Posterior vena cava (tissue), 2 donors: ENCODE data around the gene FARSA. TPM values are rescaled to one million over a fixed set of nuclear protein-coding genes. Genes with fewer than 3 reads are reported as not detected.
"Not testable (repeated sequence)": the region's sequence is repeated elsewhere in the genome, so short reads cannot be mapped to it uniquely, and the experiment has no call there.

Experiments used
- DNase-seq: peaks from one replicate; pipeline ENCODE4 v3.0.0-alpha.2; 2020; ENCODE audit warnings: low spot score
- intact Hi-C, 2 donors: fragments of 100-400 bp; cut with DNase I; formaldehyde crosslinking; loops; one replicate each; pipeline versions ENCODE4 v1.14.1 to v1.14.2; 2022 to 2023
- total RNA-seq, 2 donors: library from RNA; stranded (reverse); fragmentation: NEBNext Ultra II Directional; extraction: Animal tissue kit (Norgen Biotek cat#: 25700); gene quantifications; one replicate each; pipeline ENCODE4 v1.2.1, GENCODE V29; 2021
- donor health status: DM: yes; HTN: yes; CAD: no.
- donor health status: DM: yes; HTN: yes; CAD: no.

FARSA gene
- total RNA-seq, 2 donors from 2014 or later = 30.8 to 31.1 TPM

DNA sequence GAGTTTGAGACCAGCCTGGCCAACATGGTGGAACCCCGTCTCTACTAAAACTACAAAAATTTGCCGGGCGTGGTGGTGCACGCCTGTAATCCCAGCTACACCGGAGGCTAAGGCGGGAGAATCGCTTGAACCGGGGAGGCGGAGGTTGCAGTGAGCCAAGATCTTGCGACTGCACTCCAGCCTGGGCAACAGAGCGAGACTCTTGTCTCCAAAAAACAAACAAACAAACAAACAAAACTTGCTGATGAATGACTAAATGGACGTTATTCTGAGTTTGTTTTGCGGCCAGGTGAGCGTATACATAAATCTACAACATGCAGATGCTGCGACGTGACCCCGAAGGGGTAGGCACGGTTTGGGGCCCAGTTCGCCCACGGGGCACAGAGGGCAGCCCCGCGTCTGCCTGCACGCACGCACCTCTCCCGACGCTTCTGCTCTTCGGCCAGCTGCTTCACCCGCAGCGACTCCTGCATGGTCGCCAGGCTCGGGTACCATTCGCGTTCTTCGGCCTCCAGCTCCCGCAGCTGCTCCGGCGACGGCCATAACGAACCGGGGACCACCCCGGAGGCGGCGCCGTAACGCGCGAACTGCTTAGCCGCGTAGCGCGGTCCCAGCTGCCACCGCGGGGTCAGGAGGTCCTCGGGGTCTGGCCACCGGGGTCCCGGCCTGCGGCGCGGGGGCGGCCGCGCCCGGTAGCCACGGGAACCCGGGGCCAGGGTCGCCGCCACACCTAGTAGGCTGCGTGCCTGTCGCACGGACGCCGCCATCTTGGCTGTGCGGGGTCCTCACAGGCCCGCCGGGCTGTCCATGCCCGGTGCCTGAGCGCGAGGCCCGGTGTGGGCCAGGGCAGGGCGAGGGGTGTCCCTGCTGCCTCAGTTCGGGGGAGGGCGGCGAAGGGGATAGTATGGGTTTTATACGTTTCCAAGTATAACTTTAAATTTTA is 23.2 kb upstream of the FARSA start, which contains the start of gene GADD45GIP1:
Gene GADD45GIP1, minus strand, starts transcription at position 778 of the 943 bp plus-strand sequence. Its CDS starts 11 bp downstream, at position 767.
- intact Hi-C loops = no loop called here
- DNase-seq = peak; percentile 93

DNA sequence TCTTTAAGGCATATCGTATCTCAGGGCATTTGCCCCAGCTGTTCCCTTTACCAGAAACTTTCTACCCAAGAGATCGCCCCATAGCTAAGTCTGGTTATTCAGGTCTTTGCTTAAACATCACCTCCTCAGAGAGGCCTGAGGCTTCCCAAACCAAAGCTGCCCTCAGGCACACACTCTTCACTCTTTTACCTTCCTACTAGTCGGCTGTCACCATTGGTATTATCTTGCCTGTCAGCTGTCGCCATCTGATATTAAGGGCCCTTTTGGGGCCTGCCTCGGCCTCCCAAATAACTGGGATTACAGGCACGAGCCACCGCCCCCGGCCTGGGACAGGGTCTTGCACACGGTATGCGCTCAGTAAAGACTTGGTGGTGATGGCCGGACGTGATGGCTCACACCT is 22.5 kb upstream of the FARSA start:
- no peak for DNase-seq
- intact Hi-C loops = no loop called here

DNA sequence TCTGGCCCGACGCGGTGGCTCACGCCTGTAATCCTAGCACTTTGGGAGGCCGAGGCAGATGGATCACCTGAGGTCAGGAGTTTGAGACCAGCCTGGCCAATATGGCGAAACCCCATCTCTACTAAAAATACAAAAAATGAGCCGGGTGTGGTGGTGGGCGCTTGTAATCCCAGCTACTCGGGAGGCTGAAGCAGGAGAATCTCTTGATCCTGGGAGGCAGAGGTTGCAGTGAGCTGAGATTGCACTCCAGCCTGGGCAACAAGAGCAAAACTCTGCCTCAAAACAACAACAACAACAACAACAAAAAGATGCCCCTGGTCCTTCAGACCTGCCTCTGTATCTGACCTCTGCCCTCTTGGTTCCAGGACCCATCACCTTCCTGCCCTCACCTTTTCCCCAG is 22.1 kb upstream of the FARSA start:
- intact Hi-C loops, DNase-seq: not testable (repeated sequence)

DNA sequence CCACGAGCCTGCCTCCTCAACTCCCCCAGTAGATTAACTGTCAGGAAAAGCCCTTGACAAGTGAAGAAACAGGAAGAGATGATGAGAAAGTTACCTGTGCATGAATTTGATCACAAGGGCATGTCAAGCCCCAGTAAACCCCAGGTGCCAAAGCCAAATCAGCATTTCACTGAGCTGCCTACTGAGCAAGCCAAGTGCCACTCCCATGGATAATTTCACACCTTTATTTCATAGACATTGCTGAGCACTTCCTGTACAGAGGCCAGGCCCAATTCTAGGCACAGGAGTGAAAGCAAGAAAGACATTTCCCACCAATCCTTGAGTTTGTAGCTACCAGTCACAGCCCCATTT is 21.1 kb upstream of the FARSA start:
- intact Hi-C loops = no loop called here
- DNase-seq = no peak

DNA sequence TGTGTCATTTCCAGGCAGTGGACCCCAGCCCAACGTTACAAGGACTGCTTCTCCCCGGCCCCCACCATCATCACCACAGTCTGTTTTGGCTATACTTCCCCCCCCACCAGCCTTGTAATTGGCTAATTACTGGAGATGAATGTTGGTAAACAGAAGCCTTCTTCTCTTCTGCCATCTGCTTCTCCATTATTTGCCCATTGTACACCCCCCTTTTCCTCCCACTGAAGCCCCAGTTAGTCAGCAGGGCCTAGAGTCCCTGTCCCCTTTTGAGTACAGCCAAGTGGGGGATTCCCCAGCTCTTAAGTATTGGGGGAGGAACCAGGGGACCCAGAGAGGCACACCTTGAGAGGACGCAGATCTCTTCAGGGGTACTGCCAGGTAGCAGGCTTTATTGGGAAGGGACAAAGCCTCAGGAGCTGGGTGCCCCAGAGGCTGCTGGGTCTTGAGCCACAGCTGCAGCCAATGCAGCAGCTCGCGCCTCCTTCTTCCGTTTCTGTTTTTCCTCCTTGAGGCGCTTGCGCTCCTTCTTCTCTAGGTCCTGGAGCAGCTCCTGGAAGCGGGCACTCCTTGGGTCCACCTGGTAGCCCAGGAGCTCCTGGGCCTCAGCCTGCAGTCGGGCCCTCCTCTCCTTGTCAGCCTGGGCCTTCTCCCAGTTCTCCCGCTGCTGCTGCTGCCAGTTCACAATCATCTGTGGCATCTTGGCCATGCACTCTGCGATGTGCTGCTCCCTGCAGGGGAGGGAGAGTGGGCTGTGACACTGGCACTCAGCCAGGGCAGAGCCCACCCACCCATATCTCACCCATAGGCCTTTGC is 20.5 kb upstream of the FARSA start:
- peak; percentile 73 for DNase-seq
- intact Hi-C loops = no loop called here

DNA sequence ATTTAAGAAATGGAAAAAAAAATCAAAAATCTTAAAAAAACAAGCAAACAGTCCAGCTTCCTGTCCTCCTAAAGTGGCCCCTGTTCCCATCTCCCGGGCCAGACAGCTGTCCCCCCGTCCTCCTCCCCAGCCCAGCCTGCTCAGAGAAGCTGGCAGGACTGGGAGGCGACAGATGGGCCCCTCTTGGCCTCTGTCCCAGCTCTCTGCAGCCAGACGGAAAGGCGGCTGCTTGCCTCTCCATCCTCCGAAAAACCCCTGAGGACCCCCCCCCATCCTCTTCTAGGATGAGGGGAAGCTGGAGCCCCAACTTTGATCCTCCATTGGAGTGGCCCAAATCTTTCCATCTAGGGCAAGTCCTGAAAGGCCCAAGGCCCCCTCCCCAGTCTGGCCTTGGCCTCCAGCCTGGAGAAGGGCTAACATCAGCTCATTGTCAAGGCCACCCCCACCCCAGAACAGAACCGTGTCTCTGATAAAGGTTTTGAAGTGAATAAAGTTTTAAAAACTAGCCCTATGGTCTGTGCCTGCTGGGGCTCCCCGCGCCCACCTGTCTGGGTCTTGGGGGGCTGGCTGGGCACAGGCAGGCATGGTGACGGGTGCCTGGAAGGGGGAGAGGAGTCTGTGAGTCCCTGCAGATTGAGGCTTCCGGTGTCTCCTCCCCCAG is 19.8 kb upstream of the FARSA start:
- peak; percentile 74 for DNase-seq
- intact Hi-C loops = no loop called here

DNA sequence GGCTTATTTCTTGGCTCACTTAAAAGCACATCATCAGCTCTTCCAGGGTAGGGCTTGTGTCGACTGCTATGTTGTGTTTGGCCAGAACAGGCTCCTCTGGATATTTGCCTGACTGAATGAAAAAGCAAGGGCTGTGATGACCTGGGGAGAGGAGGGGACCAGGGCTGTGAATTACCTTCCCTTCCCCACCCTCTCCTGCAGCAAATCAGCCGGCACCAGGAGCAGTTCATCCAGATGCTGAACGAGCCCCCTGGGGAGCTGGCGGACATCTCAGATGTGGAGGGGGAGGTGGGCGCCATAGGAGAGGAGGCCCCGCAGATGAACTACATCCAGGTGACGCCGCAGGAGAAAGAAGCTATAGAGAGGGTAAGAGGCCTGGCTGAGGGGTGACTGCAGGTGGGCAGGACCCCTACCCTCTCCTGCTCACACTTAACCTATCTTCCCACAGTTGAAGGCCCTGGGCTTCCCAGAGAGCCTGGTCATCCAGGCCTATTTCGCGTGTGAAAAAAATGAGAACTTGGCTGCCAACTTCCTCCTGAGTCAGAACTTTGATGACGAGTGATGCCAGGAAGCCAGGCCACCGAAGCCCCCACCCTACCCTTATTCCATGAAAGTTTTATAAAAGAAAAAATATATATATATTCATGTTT is 19.1 kb upstream of the FARSA start:
- DNase-seq = peak; percentile 81
- intact Hi-C loops = no loop called here

DNA sequence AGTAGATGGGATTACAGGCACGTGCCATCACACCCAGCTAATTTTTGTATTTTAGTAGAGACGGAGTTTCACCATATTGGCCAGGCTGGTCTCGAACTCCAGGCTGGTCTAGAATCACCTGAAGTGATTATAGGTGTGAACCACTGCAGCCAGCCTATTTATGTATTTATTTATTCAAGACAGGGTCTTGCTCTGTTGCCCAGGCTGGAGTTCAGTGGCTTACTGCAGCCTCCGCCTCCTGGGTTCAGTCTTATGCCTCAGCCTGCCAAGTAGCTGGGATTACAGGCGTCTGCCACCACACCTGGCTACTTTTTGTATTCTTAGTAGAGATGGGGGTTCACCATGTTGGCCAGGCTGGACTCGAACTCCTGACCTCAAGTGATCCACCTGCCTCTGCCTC is 18.5 kb upstream of the FARSA start:
- intact Hi-C loops, DNase-seq: not testable (repeated sequence)

DNA sequence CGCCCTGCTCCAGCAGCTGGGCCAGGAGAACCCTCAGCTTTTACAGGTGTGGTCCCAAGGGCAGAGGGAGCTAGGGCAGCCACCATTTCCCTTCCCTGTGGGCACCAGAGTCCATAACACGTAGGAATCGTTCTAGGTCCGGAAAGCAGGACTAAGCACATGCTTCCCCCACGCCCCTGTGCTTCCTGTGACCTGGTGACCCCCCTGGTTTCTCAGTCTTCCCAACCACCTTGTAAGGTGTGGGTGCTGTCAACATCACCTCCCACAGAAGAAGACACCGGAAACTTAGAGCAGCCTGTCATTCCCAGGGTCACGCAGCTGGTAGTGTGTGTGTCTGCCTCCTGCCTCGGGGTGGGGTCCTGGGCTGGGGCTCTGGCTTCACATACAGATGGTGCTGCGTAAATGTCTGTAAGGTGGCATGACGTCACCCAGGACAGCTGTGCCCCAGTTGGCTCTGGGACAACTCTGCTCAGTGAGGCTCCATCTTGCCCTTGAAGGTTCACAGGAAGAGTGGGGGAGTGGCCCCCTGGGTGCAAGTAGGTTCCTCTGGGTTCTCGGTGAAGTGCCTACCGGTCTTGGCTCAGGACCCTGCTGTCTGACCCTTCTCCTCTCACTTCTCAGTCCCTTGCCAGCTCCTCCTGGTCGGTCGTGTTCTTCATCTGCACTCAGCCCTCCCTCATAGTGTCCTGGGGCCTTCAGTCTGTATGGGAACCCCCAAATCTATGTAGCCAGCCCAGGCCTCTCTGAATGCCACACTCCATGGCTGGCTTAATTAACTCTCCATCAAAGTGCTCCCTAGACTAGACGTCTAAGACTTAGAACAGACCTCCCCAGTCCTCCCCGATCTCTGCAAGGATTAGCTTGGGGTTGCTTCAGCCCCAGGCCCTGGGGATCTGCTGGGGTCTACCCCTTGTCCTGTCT is 16.1 kb upstream of the FARSA start:
- DNase-seq = no peak
- intact Hi-C loops = loop anchor here in 1 of 2 donors (2.0 kb wide), 1 partner anchor 61 kb away; no protein-coding TSS in a partner anchor

DNA sequence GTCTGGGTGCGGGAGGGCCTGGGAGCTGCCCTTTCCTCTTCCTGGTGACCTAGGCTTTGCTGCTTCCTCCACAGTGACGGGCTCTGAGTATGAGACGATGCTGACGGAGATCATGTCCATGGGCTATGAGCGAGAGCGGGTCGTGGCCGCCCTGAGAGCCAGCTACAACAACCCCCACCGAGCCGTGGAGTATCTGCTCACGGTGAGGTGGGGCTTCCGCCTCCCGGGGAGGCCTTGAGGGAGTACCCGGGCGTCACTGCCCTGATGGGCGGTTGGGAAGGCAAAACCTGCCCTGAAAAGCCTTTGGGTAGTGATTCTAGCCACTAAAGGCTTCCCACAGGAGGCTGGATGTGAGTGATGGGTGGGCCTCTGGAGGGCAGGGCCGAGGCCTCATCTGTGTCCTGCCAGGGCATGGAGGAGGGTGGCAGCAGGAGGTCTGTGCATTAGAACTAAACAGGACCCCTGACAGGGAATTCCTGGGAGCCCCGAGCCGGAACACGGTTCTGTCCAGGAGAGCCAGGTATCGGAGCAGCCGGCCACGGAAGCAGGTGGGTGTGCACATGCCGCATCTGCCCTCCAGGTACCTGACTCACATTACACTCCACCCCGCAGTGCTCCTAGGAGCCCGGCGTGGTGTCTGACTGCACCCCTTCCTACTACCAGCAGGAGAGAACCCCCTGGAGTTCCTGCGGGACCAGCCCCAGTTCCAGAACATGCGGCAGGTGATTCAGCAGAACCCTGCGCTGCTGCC is 15.3 kb upstream of the FARSA start:
- intact Hi-C loops = no loop called here
- no peak for DNase-seq

DNA sequence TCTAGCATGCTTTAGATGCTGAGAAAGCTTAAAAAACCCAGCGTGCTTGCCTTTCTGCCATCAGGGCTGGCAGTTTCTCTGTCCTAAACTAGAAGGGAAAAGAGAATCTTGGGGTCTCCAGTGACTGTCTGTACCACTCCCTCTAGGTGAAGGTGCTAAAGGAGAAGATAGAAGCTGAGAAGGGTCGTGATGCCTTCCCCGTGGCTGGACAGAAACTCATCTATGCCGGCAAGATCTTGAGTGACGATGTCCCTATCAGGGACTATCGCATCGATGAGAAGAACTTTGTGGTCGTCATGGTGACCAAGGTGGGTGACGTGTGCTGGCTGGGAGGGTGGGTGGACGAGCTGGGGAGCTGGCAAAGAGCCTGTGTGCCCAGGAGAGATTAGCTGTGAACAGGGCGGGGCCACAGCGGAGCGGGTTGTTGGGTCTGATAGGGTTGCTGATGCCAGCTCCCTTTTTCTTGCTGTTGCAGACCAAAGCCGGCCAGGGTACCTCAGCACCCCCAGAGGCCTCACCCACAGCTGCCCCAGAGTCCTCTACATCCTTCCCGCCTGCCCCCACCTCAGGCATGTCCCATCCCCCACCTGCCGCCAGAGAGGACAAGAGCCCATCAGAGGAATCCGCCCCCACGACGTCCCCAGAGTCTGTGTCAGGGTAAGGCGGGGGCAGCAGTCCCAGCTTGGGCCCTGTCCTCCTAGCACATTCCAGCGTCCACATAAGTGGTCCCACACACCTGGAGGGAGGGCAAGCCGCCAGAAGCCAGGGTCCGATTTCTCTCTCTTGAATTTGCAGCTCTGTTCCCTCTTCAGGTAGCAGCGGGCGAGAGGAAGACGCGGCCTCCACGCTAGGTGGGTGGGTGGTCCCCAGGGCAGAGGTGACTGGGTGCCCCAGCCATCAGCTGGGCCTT is 14.4 kb upstream of the FARSA start:
- intact Hi-C loops = no loop called here
- DNase-seq = no peak

DNA sequence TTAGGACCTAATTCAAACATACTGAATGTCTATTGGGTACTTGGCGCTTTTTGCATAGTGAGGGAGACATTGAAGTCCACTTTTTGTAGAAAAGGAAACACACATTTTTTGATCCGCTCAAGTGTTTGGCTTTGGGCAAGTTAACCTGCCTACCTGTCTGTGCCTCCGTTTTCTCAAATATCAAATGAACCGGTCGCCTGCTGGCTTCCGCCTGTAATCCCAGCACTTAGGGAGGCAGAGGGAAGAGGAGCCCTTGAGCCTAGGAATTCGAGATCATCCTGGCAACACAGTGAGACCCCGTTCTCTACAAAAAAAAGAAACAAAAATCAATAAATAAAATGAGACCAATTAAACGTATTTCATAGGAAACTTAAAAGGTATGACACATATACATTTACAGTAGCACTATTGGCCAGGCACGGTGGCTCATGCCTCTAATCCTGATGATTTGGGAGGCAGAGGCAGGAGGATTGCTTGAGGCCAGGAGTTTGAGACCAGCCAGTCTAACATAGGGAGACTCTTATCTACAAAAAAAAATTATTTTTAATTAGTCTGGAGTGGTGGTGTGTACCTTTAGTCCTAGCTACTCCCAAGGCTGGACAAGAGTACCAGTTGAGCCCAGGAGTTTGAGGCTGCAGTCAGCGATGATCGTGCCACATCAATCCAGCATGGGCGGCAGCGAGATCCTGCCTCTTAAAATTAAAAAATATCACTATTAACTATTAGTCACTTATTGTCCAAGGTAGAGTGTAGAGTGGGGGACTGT is 13.4 kb upstream of the FARSA start:
- intact Hi-C loops = no loop called here
- no peak for DNase-seq

DNA sequence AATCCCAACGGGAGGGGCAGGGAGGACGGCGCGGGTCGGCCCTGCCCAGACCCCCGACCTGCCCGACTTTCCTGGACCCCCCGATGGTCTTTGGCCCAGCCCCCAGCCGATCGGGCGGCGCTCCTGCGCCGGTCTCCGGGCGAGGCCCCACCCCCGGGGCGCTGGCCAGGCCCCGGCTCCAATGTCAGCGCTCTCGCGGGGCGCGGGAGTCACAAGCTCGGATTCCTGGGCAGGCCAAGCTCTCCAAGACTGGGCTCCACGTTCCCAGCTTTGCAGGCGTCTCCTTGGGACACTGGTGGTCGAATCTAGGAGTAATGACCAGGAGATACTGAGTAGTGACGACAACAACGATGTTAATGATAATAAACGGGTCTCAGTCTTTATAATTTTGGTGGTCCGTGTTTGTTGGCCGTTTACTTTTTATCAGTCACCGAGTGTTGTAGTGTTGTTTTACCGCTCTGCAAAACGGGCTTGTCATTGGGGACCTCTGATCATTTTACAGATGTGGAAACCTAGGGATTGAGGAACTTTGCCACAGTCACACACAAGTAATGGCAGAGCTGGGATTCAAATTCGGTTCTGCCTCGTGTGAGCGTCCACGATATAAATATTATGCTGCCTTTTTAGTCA is 12.7 kb upstream of the FARSA start:
- intact Hi-C loops = no loop called here
- DNase-seq = peak; percentile 93

DNA sequence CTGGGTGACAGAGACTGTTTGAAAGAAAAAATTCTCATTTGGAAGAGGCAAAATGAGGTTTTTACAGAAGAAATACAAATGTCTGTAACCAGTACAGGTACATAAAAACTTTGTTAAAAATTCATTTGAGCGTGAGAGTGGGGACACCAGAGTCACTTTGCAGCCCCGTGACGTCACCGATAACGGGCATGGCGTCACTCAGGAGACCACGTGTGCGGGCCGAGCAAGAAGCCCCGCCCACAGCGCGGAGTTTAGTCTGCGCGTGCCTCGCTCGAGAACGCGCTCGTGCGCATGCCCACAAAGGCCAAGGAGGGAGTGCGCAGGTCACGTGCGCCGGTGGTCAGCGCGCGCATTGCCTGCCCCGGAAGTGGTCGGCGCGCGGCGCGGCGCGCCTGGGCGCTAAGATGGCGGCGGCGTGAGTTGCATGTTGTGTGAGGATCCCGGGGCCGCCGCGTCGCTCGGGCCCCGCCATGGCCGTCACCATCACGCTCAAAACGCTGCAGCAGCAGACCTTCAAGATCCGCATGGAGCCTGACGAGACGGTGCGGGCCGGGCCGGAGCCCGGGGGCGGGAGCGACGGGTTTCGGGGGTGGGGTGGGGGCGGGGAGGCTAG is 12.1 kb upstream of the FARSA start, which contains the start of gene RAD23A:
Gene RAD23A, plus strand, starts transcription at position 384 of the 613 bp plus-strand sequence. Its CDS starts 87 bp downstream, at position 471.
- DNase-seq = peak; percentile 100
- intact Hi-C loops = no loop called here
